HTR-8/SVneo (cell line): ENCODE measurements around the gene PAXIP1.

Experiments
- DNase-seq: peaks from one replicate; pipeline ENCODE4 v3.0.0; 2011; ENCODE audit warnings: low spot score, mixed read lengths; ENCODE audit not compliant: insufficient read length
- FAIRE-seq: peaks from 2 replicates; lab custom pipeline; 2011; peaks lifted over from hg19 to GRCh38; lab: Jason Lieb, UNC

PAXIP1 gene

DNA sequence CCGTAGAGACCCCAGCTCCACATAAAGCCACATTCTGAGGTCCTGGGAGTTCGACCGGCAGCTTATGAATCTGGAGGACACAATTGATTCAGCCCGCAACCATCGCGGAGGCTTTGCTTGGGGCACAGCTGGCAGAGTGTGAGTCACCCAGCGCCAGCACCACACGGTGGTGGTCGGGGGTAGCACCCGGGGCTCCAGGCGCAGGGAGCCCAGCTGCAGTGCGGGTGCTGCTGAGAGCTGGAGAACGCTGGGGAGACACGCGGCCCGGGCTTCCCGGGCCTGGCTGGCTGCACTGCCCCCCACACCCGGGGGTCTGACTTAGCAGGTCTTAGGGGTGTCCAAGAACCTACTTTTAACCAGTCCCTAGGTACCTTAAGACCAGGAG, 87.9 kb downstream of the PAXIP1 start:
- DNase-seq = no peak
- no peak for FAIRE-seq

DNA sequence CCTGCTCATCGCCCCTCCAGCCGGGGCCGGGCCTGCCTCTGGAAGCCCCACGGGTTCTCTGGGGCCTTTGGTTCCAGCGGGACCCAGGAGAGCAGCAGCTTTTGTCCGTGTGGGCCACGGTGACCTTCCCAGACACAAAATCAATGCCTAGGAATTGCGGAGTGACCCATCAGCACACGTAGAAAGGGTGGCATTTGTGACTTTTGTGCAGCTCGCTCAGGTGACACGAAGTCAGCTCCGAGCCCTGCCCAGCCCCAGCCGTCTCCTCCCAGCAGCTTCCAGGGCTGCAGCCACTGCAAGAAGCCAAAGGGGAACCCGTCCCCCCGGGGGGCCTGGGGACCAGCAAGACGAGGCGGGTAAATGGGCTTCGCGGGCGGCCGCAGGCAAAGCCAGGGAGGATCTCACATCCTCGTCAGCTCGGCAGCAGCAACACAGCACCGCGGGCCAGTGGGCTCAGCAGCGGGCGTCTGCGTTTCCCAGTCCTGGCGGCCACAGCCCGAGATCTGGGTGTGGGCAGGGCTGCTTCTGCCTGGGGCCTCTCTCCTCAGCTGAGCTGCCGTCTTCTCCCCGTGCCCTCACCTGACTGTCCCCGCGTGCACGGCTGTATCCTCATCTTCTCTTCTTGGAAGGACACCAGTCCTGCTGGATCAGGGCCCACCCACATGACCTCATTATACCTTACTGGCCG, 88.5 kb downstream of the PAXIP1 start:
- DNase-seq (no peak), FAIRE-seq (no peak)

DNA sequence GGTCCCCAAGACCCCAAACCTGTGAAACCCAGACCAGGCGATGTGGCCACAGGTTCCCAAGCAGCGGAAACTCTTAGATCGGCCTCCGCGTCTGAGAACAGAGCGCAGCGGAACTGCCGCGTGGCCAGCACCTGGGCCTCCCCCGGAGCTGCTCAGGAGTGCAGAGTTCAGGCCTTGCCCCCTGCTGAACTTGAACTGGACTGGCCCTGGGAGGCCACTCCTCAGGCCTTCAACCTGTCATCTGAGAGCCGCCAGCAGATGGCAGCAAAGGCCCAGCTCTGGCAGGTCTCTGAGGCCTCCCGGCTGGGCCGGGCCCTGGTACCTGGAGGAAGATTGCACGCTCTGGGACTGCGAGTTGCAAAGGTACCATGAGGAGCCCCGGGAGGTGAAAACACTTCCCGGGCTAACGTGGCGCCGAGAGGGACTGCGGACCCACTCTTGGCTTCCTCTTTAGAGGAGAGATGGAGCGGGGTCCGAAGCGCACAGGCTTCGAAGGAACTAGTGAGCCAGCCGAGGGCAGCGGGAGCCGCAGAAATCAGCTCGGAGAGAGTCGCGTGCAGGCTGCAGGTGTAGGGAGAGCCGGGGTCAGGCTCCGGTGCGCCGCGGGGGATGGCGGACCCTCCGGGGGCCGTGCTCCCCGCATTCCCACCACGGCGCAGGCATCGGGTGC, 89.2 kb downstream of the PAXIP1 start:
- no peak for FAIRE-seq

DNA sequence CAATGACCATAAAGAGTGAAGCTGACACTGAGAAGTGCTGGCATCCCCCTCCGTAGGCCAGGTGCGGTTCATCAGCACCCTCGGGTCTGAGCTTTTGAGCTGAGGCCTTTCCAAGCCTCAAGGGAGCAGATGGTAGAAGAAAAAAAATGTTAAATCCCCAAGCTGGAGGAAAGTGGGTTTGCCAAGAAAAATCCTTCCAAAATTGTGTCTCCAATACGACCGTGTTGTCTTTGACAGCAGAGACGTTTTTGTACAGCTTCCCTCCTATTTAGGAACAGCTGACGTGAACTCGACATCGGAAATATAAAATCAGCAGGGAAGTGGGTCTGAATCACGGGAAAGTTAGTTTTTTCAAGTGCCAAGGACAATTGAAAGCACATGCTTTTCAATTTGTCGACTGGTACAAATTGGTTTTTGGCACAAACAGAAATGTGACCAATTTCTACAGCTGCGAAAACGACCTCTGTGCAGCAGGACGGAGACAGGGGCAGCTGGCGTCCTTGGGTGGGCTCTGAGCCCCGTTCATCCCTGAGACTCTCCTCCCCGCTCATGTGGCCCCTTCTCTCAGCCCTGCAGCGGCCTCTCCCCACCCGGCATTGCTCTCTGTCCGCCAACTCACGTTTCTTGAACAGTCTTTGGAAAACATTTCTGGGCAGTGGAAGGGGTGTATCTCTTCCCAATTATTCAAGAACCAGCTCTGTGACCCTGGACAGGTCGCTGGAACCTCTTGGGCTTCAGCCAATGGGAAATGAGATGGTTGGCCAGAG, 89.9 kb downstream of the PAXIP1 start:
- FAIRE-seq (no peak), DNase-seq (no peak)

More for the DNA sequence above, 89.2 kb downstream of the PAXIP1 start:
- peak; percentile 66 for DNase-seq

DNA sequence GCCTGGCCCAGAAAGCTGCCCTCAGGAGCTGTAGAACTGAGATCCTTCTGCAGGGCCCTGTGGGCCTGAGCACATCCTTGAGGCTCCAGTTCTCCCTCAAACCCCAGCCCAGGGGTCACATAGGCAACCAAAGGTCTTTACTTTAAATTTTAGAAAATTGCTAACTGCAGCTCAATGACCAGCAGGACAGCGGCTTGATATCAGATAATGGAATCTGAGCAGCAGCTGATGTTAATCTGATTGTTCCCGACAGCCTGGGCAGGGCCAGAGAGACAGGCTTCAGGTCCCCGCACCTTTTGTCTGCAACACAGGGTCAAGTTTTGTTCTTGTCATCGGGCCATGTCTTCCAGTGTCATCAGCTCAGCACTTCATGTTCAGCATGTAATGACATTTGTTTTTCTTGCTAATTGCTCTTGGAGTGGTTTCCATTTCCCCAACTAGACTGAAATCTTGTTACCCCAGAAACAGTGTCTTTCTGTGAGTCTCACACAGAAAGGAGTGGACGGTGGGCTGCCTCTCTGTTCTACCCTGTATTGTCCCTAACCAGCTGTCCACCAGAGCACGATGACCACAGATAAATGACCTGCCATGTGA, 91.0 kb downstream of the PAXIP1 start:
- no peak for DNase-seq
- no peak for FAIRE-seq

DNA sequence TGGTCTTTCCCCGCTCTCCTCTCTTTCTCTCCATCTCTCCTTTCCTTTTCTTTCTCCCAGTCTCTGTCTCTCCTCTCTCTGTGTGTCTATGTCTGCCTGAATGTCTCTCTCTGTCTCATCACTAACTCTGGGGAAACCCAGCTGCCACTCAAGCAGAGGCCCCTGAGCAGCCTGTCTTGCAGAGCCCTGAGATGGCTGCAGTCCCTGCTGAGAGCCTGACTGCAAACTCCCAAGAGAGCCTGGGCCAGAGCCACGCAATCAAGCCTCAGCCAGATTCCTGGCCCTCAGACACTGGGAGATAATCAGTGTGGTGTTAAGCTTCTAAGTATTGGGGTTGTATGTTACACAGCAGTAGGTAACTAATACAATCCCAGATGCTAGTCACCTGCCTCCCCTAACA, 91.5 kb downstream of the PAXIP1 start:
- FAIRE-seq (no peak), DNase-seq (no peak)

DNA sequence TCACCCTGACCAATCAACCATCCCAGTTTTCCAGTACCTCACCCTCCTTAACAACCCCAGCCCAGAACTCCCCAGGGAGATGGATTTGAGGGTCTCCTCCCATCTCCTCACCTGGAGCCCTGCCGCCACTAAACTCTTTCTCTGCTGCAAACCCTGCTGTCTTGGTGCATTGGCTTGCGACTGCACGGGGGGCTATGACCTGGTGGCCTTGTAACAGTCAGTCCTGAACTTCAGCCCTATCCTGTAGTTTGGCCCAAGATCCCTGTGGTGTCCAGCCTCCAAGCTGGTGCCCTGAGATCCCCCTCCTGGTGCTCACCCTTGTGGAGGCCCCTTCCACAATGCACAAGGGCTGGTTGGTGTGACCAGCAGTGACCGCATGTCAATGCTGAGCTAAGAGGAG, 91.9 kb downstream of the PAXIP1 start:
- DNase-seq (no peak), FAIRE-seq (no peak)

DNA sequence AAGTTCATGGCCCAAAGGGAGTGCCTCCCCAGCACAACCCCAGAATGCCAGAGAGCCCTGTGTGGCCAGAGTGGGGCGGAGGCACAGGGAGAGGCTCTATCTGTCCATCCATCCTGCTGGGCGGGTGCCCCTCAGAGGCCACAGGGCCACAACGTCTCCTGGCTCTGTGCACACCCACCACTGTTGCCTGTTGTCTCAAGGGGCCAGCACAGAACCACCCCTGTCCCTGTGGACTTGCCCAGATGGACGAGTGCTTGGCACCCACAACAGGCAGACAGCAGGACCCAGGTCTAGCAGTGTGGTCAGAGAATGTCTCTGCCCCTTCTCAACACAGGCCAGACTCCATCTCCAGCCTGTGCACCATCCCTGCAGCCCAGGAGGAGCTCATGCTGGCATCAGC, 92.8 kb downstream of the PAXIP1 start:
- FAIRE-seq = no peak
- no peak for DNase-seq

DNA sequence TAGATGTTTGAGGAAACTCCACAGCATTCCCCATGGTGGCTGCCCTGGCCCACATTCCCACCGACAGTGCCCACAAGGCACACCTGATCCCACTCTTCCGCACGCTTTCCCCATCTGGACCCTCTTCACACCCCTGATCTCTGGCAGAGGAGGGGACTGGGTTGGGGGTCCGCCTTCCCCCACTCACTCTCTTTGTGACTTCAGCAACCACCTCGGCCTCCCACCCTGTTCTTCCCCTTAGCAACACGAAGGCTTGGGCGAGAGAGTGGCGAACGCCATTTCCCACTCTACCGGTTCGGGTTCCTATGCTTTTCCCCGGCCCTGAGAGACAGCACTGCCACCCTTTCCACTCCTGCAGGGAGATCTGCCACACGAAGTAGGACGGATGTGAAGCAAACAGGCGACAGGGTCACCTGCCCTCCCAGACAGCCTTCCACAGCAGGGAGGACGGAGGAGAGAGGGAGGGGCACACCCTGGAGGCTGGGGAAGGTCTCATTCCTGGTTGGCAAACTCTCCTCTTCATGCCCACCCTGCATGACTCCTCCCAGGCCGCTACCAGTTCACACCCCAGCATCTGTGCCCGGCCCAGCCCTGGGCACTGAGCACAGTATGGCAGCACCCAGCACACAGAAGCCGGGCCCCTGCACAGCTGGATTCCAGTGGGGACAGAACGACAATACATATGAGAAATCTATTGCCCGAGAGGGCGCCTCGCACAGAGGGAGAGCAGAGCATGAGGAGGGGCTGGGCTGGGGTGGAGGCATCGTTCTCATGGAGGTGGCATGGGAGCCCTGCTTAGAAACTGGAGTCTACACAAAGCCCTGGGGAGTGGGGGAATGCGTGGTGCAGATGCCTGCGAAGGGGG, 93.5 kb downstream of the PAXIP1 start:
- no peak for DNase-seq
- no peak for FAIRE-seq

DNA sequence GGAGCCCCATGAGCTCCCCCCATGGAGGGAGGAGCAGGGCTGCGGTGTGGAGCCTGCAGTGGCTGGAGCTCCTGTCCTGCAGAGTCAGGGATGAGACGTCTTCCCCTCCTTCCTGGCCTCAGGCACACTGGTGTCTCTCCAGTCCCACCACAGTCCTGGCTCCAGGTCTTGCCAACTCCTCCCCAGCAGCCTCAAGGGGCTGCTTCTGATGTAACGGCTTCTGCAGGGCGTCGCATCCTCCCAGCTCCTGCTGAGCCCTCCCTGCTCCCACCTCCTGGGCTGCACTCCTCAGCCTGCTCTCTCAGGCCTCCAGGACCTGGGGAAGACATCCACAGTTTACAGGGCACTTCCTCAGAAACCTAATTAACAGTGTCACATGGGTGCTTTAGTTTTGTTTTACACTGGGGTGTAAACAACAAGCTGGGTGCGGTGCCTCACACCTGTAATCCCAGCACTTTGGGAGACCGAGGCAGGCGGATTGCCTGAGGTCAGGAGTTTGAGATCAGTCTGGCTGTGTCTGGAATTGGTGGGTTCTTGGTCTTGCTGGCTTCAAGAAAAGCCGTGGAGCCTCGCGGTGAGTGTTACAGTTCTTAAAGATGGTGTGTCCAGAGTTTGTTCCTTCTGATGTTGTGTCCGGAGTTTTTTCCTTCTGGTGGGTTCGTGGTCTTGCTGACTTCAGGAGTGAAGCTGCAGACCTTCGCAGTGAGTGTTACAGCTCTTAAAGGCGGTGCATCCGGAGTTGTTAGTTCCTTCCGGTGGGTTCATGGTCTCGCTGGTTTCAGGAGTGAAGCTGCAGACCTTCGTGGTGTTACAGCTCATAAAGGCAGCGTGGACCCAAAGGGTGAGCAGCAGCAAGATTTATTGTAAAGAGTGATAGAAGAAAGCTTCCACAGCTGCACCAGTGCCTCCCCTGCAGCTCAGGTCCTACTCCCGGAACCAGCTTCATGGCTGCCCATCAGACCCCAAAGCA, 95.0 kb downstream of the PAXIP1 start:
- no peak for DNase-seq
- no peak for FAIRE-seq

DNA sequence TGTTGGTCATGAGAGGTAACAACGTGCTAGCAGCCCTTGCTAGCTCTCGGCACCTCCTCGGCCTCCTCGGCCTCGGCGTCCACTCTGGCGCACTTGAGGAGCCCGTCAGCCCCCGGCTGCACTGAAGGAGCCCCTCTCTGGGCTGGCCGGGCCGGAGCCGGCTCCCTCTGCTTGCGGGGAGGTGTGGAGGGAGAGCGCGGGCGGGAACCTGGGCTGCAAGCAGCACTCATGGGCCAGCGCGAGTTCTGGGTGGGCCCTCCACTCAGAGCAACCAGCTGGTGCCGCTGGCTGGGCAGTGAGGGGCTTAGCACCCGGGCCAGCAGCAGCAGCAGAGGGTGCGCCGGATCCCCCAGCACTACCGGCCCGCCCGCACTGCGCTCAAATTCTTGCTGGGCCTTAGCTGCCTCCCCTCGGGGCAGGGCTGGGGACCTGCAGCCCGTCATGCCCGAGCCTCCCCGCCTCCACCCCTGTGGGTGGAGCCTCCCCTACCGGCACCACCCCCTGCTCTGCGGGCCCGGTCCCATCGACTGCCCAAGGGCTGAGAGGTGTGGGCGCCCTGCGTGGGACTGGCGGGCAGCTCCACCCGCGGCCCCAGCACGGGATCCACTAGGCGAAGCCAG, 96.1 kb downstream of the PAXIP1 start:
- FAIRE-seq (no peak), DNase-seq (no peak)

DNA sequence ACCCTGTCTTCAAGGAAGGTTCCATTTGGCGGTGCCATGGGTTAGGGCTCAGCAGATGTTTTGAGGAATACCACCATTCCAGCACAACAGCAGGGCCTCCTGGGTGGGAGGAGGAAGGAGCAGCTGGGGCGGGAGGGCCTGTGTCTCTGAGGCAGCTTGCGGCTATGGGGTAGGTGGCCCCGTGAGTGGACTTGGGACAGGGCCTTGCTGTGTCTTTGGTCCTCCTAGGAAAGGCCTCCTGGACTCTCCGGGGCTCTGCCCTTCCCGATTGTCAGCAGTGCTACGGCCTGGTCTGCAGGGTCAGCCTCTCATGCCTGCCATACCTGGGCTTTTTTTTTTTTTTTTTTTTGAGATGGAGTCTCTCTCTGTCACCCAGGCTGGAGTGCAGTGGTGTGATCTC, 96.7 kb downstream of the PAXIP1 start:
- DNase-seq (no peak), FAIRE-seq (no peak)

DNA sequence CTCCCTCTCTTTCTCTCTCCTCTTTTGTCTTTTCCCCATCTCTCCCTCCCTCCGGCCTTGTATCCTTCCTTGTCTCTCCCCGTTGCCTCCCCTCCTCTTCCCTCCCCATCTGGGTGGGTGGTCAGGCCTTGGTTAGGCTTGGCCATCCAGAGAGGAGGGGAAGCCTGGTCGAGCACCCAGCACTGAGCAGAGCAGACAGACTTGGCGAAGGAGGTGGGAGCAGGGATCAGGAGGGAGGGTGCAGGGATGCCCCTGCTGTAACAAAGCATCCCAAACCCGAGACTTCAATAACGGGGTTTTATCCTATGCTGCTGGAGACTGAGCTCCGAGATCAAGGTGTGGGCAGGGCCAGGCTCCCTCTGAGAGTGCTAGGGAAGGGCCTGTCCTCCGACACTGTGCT, 97.3 kb downstream of the PAXIP1 start:
- no peak for FAIRE-seq

DNA sequence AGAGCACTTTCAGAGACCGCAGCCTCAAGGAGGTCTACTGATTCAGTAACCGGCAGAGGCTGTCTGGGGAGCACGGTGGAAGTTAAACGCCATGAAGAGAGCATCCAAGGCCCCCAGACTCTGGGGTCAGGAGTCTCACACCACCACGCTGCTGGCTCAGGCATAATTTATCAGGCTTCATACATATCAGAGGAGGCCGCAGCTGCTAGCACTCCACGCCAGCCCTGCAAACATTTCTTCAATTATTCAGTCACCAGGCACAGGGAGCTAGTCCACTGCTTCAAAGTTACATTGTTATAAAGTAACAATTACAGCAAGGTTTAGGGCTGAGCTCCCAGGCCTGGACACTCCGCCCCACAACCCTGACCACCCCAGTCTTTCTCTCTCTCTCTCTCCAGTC, 97.8 kb downstream of the PAXIP1 start:
- DNase-seq (no peak), FAIRE-seq (no peak)

More for the DNA sequence above, 97.3 kb downstream of the PAXIP1 start:
- DNase-seq = no peak

DNA sequence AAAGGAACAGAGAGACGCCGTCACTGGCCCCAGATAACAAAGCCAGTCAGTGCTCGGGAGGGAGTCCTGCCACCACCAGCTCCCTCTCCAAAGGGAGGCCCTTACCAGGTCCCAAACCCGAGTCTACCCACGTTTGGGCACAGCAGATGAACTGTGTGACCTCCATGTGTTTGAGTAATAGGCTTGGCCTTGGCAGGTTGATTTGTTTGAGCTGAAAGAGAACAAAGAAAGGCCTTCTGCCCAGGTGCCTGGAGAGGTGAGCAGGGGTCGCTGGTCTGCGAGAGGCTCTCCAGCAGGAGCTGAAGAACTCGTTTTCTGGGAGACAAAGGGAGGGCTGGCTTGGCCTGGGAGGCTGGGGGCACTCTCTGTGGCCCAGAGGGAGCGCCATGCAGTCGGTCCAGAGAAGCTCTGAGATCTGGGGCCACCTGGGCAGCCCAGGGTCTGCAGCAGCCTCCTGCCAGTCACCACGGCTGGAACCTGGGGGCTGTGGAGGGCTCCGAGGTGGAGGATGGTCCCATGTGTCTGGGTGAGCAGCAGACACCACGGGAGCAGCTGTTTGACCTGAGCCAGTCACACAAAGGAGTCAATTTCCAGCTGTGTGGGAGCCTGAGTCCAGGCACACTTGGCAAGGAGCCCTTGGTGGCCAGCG, 99.7 kb downstream of the PAXIP1 start:
- DNase-seq = no peak
- FAIRE-seq = no peak

DNA sequence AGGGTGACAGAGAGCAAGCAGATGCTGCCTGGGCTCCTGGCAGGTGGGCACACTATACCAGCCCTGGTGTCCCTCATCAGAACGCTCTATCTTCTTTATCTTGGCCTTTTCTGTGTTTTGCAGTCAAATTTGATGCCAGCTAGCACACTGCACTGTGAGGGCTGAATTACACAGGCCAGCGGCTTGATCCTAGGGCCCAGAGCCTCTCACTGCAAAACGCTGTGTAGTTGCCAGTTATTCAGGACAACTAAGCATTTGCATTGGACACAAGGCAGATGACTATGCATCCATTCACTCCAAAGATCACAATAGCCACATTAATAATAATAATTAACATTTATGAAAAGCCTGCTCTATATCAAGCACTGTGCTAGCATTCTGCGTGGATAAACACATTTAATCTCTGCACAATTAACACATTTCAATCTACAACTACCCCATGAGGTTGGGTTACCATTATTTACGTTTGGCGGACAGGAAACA, 100.3 kb downstream of the PAXIP1 start:
- no peak for DNase-seq
- no peak for FAIRE-seq

DNA sequence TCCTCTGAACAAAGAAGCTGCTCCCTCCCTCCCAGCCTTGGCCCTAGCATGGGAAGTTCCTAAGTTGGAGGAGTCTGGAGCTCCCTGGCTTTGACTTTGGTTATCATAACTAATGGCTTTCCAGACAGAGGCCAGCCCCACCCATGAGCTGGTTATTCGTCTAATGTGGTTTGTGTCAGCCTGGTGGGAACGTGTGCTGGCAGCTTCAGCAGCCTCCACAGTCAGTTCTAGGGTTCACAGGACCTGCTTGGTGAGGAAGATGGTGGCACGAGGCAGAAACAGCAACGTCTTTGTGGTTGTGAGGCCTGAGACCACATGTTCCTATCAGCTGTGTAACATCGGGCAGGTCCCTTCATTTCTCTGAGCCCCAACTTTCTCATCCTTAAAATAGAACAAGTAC, 103.1 kb downstream of the PAXIP1 start:
- DNase-seq (no peak), FAIRE-seq (no peak)
